ENCODE measurements around the gene HSPB1.
"Not testable (repeated sequence)": the region's sequence is repeated elsewhere in the genome, so short reads cannot be mapped to it uniquely, and the experiment has no call there.

The HSPB1 gene

DNA sequence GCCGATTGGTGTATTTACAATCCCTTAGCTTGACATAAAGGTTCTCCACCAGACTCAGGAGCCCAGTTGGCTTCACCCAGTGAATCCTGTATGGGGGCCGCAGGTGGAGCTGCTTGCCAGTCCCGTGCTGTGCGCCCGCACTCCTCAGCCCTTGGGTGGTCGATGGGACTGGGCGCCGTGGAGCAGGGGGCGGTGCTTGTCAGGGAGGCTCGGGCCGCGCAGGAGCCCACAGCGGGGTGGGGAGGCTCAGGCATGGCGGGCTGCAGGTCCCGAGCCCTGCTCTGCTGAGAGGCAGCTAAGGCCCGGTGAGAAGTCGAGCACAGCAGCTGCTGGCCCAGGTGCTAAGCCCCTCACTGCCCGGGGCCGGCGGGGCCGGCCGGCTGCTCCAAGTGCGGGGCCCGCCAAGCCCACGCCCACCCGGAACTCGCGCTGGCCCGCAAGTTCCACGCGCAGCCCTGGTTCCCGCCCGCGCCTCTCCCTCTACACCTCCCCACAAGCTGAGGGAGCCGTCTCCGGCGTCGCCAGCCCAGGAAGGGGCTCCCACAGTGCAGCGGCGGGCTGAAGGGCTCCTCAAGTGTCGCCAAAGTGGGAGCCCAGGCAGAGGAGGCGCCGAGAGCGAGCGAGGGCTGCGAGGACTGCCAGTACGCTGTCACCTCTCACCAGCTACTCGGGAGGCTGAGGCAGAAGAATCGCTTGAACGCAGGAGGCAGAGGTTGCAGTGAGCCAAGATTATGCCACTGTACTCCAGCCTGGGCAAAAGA is 7.0 kb downstream of the HSPB1 start:
- Mint-ChIP-seq H3K4me1 (peaks cover 12% of the 10 kb centered on the region), H3K27me3 (peaks cover 15% of the 10 kb centered on the region)
- H3K27ac Mint-ChIP-seq, H3K36me3 Mint-ChIP-seq, DNase-seq, H3K9me3 Mint-ChIP-seq, H3K4me3 Mint-ChIP-seq: not testable (repeated sequence)
- CTCF ChIA-PET = interaction anchor here (1.2 kb wide), 1 partner anchor 9 kb away, joined by 3 read pairs; no protein-coding TSS in a partner anchor

DNA sequence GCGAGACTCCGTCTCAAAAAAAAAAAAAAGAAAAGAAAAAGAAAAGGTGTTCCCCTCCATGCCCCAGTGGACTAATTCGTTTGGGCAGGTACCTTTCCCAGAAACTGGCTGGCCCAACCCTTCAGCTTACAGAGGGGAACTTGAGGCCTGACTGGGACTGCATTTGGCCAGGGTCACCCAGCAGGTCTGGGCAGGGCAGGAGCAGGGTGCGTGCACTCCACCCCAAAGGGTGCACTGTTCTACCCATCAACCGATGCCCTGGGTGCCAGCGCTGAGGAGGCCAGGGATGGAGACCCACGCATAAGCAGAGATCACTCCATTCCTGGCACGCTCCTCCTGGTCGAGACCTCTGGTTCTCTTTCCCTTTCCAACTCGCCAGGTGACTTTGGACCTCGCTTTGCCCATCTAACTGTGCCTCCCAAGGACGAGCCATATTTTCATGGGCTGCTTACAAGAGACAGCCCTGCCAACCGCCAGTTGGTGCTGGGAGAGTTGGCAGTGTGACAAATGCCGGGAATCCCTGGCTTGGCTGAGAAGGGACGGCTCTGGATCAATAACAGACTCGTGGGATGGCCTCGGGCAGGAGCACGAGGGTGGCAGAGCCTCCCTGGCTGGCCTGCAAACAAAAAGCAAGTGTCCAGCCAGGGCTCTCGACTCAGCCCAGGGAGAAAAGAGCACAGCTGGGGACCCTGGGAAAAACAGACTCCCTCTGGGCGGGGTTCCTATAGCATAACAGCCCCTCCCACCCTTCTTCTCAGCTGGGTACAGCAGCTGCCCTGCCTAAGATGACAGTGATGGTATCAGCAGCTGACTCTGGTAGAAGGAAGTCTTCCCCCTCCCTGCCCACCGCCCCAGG is 7.9 kb downstream of the HSPB1 start:
- peaks cover 12% of the 10 kb centered on the region for H3K4me1 Mint-ChIP-seq
- no peak for DNase-seq
- no peak overlapping the region for H3K4me3 Mint-ChIP-seq
- no peaks in the 10 kb centered on the region for H3K9me3 Mint-ChIP-seq
- CTCF ChIA-PET = interaction anchor here (1.0 to 5.6 kb wide), 2 partner anchors 19 to 133 kb away, joined by 3 to 73 read pairs; no protein-coding TSS in a partner anchor
- H3K36me3 Mint-ChIP-seq = no peaks in the 10 kb centered on the region
- H3K27me3 Mint-ChIP-seq = peaks cover 15% of the 10 kb centered on the region
- no peak overlapping the region for H3K27ac Mint-ChIP-seq

DNA sequence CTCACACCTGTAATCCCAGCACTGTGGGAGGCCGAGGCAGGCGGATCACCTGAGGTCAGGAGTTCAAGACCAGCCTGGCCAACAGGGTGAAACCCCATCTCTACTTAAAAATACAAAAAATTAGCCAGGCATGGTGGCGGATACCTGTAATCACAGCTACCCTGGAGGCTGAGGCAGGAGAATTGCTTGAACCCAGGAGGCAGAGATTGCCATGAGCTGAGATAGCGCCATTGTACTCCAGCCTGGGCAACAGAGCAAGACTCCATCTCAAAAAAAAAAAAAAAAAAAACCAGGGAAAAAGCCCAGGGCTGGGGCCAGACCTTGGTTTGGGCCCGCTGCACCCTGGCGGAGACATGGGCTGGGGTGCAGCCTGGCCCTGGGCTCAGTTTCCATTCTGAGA is 9.4 kb downstream of the HSPB1 start:
- not testable (repeated sequence) for DNase-seq, H3K4me3 Mint-ChIP-seq, H3K27ac Mint-ChIP-seq, H3K36me3 Mint-ChIP-seq, H3K9me3 Mint-ChIP-seq
- peaks cover 12% of the 10 kb centered on the region for H3K4me1 Mint-ChIP-seq
- H3K27me3 Mint-ChIP-seq = peaks cover 15% of the 10 kb centered on the region
- CTCF ChIA-PET = interaction anchor here (2.4 to 5.6 kb wide), 2 partner anchors 14 to 134 kb away, joined by 10 to 73 read pairs; no protein-coding TSS in a partner anchor

DNA sequence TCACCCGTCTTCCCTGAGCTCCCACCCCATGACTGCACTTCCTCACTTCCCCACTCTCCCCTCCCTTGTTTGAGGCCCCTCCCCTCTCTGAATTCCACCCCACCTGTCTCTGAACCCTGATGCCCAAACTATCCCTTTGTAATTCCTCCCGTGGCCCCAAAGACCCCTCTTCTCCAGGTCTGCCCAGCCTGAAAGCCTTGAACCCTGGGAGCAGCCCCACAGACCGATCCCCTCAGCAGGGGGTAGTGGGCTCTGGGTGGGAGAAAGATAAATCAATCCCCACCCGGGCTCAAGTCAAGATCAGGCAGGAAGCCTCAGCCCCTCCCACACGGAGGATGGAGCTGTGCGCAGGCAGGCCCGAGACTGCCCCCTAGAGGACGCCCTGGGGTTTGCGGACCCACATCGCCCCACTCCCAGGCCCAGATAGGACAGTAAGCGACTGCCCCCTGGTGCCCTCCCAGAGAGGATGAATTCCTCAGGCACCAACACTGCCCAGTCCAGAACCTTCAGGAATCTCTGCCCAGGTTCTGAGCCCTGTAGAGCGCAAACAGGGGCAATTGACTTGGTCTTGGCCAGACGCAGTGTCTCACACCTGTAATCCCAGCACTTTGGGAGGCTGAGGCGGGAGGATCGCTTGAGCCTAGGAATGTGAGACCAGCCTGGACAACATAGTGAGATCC is 11.7 kb downstream of the HSPB1 start:
- H3K4me1 Mint-ChIP-seq = peaks cover 28% of the 10 kb centered on the region
- H3K36me3 Mint-ChIP-seq = peaks cover 6% of the 10 kb centered on the region
- DNase-seq = peak; percentile 97
- CTCF ChIA-PET = interaction anchor here (0.5 to 5.6 kb wide), 33 partner anchors 11 to 451 kb away, joined by 3 to 73 read pairs (median 4); partner anchors contain the start of genes HSPB1 and YWHAG
- H3K27me3 Mint-ChIP-seq = peaks cover 15% of the 10 kb centered on the region
- no peak overlapping the region for H3K27ac Mint-ChIP-seq
- no peak overlapping the region for H3K4me3 Mint-ChIP-seq
- H3K9me3 Mint-ChIP-seq = no peaks in the 10 kb centered on the region

DNA sequence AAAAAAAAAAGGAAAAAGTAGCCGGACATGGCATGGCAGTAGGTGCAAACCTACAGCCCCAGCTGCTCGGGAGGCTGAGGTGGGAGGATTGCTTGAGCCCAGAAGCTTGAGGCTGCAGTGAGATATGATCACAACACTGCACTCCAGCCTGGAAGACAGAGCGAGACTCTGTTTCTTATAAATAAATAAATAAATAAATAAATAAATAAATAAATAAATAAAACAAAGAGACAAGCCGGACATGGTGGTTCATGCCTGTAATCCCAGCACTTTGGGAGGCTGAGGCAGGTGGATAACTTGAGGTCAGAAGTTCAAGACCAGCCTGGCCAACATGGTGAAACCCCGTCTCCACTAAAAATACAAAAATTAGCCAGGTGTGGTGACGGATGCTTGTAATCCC is 12.3 kb downstream of the HSPB1 start:
- not testable (repeated sequence) for H3K36me3 Mint-ChIP-seq, H3K27ac Mint-ChIP-seq

DNA sequence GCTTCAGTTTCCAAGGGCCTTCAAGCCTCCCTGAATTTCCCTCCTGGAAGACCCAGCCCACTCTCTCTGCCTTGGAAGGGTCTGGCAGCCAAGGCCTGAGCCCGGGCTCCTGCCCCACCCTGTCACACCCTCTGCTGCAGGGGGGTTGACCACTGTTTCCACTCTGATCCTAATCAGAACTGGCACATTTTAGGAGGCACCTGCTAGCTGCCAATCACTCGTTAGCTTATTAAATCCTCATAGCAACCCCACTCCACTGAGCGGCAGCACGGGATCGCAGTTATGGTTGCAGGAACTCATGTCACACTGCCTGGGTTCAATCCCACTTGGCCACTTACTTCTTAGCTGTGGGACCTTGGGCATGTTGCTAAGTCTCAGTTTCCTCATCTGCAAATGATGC is 12.9 kb downstream of the HSPB1 start:
- no peaks in the 10 kb centered on the region for H3K9me3 Mint-ChIP-seq
- peaks cover 34% of the 10 kb centered on the region for H3K4me1 Mint-ChIP-seq
- peaks cover 9% of the 10 kb centered on the region for H3K36me3 Mint-ChIP-seq
- CTCF ChIA-PET = interaction anchor here (0.8 to 5.6 kb wide), 12 partner anchors 12 to 295 kb away, joined by 3 to 73 read pairs (median 6); partner anchors contain the start of genes HSPB1 and YWHAG
- peak overlapping the region; percentile 62 for H3K27ac Mint-ChIP-seq
- peak; percentile 26 for DNase-seq
- no peak overlapping the region for H3K4me3 Mint-ChIP-seq
- H3K27me3 Mint-ChIP-seq = peaks cover 11% of the 10 kb centered on the region

More for the DNA sequence above, 12.3 kb downstream of the HSPB1 start:
- not testable (repeated sequence) for H3K4me3 Mint-ChIP-seq, H3K9me3 Mint-ChIP-seq, DNase-seq
- Mint-ChIP-seq H3K27me3 (peaks cover 15% of the 10 kb centered on the region), H3K4me1 (peaks cover 31% of the 10 kb centered on the region)
- CTCF ChIA-PET = interaction anchor here (0.6 to 5.6 kb wide), 22 partner anchors 11 to 452 kb away, joined by 3 to 73 read pairs (median 4); partner anchors contain the start of genes HSPB1 and YWHAG

DNA sequence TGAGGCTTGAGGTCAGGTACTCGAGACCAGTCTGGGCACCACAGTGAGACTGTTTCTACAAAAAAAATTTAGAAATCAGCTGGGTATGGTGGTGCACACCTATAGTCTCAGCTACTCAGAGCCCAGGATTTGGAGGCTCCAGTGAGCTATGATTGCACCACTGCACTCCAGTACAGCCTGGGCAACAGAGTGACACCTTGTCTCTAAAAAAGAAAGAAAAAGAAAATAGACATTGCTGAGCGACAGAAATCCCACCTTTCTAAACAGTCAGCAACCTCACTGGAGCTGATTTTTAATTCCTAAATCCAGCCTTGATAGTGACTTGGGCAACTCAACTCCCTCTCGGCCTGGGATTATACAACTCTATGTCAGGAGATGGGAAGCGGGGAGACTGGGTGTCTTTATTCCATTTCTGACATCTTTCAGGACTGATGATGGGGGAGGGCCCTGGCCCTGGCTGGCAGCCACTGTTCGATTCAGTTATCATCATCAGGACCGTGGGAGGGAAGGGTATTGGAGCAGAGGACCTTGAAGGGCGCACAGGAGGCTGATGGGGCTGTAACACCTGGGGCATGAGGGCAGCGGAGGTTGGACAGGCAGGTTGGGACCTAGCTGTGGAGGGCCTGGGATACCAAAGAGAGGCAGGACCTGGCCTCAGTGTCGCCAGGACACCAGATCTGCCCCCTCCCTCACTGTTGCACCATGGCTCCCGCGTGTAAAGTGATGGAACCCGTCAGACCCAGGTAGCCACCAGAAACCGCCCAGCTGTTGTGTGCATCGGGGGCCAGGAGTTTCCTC is 14.7 kb downstream of the HSPB1 start:
- peaks cover 12% of the 10 kb centered on the region for H3K36me3 Mint-ChIP-seq
- H3K4me1 Mint-ChIP-seq = peaks cover 34% of the 10 kb centered on the region
- H3K27me3 Mint-ChIP-seq = peaks cover 6% of the 10 kb centered on the region
- CTCF ChIA-PET = interaction anchor here (0.7 to 3.7 kb wide), 8 partner anchors 14 to 150 kb away, joined by 3 to 28 read pairs (median 8); partner anchors contain the start of gene YWHAG
- H3K27ac Mint-ChIP-seq = peak overlapping the region; percentile 98
- DNase-seq = no peak
- H3K9me3 Mint-ChIP-seq = no peaks in the 10 kb centered on the region
- H3K4me3 Mint-ChIP-seq = peak overlapping the region; percentile 92

DNA sequence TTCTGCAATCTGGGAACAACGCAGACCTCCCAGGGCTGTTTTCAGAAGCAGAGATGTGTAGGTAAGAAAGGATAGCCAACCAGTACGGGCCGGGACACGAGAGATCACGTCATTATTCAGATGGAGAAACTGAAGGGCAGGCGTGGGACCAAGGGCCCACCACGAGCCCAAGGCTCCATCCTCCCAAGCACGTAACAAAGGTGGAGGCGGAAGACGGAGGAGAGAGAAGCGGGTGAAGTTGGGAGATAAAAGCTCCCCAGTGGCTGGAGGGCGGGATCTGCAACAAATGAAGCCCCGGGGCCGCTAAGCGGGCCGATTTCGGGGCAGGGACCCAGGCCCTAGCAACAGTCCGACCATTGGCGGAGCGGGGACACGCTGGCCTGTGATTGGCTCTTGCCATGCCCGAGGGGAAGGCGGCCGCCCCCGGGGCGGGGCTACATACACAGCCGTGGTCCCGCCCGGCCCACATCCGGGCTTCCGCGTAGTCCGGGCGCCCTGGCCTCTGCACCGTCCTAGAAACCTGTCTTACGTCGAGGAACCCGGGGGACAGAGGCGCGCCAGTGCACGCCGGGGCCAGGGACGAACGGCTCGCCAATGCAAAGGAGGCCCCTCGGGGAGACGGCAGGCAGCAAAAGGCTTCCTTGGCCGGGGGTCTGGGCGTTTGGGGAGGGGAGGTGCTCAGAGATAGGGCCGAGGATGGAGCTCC is 15.5 kb downstream of the HSPB1 start:
- H3K4me1 Mint-ChIP-seq = peaks cover 34% of the 10 kb centered on the region
- CTCF ChIA-PET = interaction anchor here (0.9 to 3.4 kb wide), 8 partner anchors 10 to 151 kb away, joined by 3 to 28 read pairs (median 4); partner anchors contain the start of gene YWHAG
- H3K4me3 Mint-ChIP-seq = peak overlapping the region; percentile 92
- peak; percentile 98 for DNase-seq
- H3K9me3 Mint-ChIP-seq = no peaks in the 10 kb centered on the region
- H3K27ac Mint-ChIP-seq = peak overlapping the region; percentile 98
- H3K36me3 Mint-ChIP-seq = peaks cover 12% of the 10 kb centered on the region
- peaks cover 6% of the 10 kb centered on the region for H3K27me3 Mint-ChIP-seq

DNA sequence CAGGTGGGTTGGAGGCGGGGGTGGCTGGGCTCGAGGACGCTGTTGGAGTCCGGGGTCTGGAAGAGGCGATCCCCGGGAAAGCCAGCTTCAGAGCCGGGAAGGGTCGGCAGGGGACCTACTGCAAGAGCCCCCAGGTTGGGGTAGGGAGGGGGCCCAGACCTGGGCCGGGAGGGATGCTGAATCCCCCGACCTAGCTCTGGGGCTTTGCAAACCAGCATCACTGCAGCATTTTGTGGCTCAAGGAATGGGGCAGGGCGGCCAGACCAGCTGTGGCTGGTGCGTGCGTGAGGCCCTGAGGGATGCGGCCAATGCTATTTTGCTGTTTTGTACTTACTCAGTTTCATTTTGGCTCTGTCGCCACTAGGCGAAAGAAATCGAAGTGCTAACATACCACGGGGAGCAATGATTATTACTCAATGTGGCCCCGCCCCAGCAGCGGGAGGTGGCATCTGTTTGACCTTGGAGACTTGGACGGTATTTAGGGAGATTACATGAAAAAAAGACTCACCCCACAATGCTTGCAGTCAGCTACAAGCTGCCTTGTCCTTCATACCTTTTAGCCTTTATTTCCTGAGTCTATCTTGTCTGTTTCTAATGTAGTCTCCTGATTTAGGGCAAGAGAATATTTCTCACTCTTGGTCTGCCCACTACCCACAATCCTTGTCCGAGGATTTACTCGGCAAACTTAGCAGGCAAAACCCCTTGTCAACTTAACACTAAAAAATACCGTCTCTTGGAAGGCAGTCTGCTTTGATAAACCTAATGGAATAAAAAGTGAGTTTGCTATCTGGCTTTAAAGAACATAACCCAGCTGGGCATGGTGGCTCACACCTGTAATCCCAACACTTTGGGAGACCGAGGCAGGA is 16.2 kb downstream of the HSPB1 start:
- CTCF ChIA-PET = interaction anchor here (0.9 to 3.4 kb wide), 8 partner anchors 11 to 141 kb away, joined by 3 to 28 read pairs (median 4); partner anchors contain the start of gene YWHAG
- H3K4me3 Mint-ChIP-seq = peak overlapping the region; percentile 92

DNA sequence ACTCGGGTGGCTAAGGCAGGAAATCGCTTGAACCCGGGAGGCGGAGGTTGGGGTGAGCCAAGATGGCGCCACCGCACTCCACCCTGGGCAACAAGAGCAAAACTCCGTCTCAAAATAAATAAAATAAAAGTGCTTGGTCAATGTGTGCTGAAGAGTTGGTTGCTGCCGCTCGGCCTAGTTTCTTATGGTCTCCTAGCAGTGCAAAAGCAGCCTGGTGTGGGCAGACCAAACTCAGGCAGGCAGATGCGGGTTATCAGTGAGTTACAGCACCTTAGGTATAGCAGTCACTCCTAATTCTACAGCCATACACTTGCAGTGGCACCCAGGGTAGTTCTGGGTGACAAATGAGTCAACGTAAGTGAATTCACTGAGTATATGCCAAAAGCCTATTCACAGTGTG is 22.6 kb downstream of the HSPB1 start:
- Mint-ChIP-seq H3K36me3 (peaks cover 39% of the 10 kb centered on the region), H3K9me3 (no peaks in the 10 kb centered on the region), H3K4me3 (no peak overlapping the region), H3K4me1 (peaks cover 20% of the 10 kb centered on the region), H3K27me3 (no peaks in the 10 kb centered on the region), H3K27ac (no peak overlapping the region)
- no peak for DNase-seq
- CTCF ChIA-PET = no interaction called here

More for the DNA sequence above, 16.2 kb downstream of the HSPB1 start:
- no peaks in the 10 kb centered on the region for H3K9me3 Mint-ChIP-seq
- peaks cover 32% of the 10 kb centered on the region for H3K4me1 Mint-ChIP-seq
- peak; percentile 79 for DNase-seq
- H3K36me3 Mint-ChIP-seq = peaks cover 13% of the 10 kb centered on the region
- peak overlapping the region; percentile 98 for H3K27ac Mint-ChIP-seq
- peaks cover 6% of the 10 kb centered on the region for H3K27me3 Mint-ChIP-seq

DNA sequence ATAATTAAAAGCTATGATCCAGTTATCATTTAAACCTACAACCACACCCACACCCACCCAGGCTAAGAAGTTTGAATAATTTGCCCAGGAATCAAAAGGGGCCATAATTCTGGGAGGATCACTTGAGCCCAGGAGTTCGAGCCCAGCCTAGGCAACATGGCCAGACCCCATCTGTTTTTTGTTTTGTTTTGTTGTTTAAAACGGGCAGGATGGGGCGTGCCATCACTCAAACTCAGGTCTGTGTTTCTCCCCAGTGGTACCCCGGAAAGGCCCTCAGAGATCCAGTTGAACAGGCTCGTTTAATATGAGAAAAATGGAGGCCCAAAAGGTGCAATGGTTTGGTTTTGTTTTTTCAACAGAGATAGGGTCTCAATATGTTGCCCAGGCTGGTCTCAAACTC is 23.3 kb downstream of the HSPB1 start:
- CTCF ChIA-PET = no interaction called here
- Mint-ChIP-seq H3K27ac (no peak overlapping the region), H3K9me3 (no peaks in the 10 kb centered on the region), H3K4me3 (no peak overlapping the region), H3K36me3 (peaks cover 39% of the 10 kb centered on the region), H3K4me1 (peaks cover 20% of the 10 kb centered on the region), H3K27me3 (no peaks in the 10 kb centered on the region)
- DNase-seq = no peak

All from activated naive CD4-positive, alpha-beta T cell treated with anti-CD3 and anti-CD28 coated beads, Interleukin-2, amount 10 ng/mL, durations not matched to agents 7 days and 5 days (primary cell).